ENCODE data around the gene SLC4A3. TPM values are rescaled to one million over a fixed set of nuclear protein-coding genes. Genes with fewer than 3 reads are reported as not detected.

Gene SLC4A3
- total RNA-seq, 4 donors from 2014 or later = 0.48 to 3.2 (median 2.1) TPM

- Histone ChIP-seq H3K36me3 (no peaks in the 10 kb centered on the region), H3K9me3 (no peaks in the 10 kb centered on the region), H3K4me3 (no peak overlapping the region), H3K27me3 (peaks cover 12% of the 10 kb centered on the region), H3K4me1 (no peaks in the 10 kb centered on the region), H3K27ac (no peak overlapping the region)
- TF ChIP-seq POLR2A (IDR thresholded peaks at IDR 0.05) (no peak), POLR2AphosphoS5 (IDR thresholded peaks at IDR 0.05) (no peak), CTCF (IDR thresholded peaks at IDR 0.05) (no peak), EP300 (IDR thresholded peaks at IDR 0.05) (no peak)
- DNase-seq (ENCODE audit: low spot score in 2 of 2) = no peak
- 74% methylated on average over 6 of the region's 6 CpGs for WGBS
Measured at GRCh38 chr2:219665926-219666325, 38.5 kb downstream of the SLC4A3 start.

- Histone ChIP-seq H3K27me3 (peaks cover 14% of the 10 kb centered on the region), H3K36me3 (no peaks in the 10 kb centered on the region), H3K27ac (no peak overlapping the region), H3K4me1 (no peaks in the 10 kb centered on the region), H3K9me3 (no peaks in the 10 kb centered on the region), H3K4me3 (no peak overlapping the region)
- DNase-seq (ENCODE audit: low spot score in 2 of 2) = no peak
- WGBS = 92% methylated on average over 15 of the region's 15 CpGs
- TF ChIP-seq CTCF (IDR thresholded peaks at IDR 0.05) (no peak), EP300 (IDR thresholded peaks at IDR 0.05) (no peak), POLR2A (IDR thresholded peaks at IDR 0.05) (no peak), POLR2AphosphoS5 (IDR thresholded peaks at IDR 0.05) (no peak)
Measured at GRCh38 chr2:219668316-219668715, 40.9 kb downstream of the SLC4A3 start.

GRCh38 chr2:219670386-219670785 lies 43.0 kb downstream of the SLC4A3 start:
- no peaks in the 10 kb centered on the region for H3K36me3 ChIP-seq
- TF ChIP-seq EP300 (IDR thresholded peaks at IDR 0.05) = no peak
- no peak for TF ChIP-seq POLR2AphosphoS5 (IDR thresholded peaks at IDR 0.05)
- no peak for TF ChIP-seq POLR2A (IDR thresholded peaks at IDR 0.05)
- TF ChIP-seq CTCF (IDR thresholded peaks at IDR 0.05) = no peak
- peaks cover 12% of the 10 kb centered on the region for H3K27me3 ChIP-seq
- H3K4me1 ChIP-seq = no peaks in the 10 kb centered on the region
- H3K9me3 ChIP-seq = no peaks in the 10 kb centered on the region
- DNase-seq (ENCODE audit: low spot score in 2 of 2) = no peak
- H3K4me3 ChIP-seq = no peak overlapping the region
- WGBS = 62% methylated on average over 6 of the region's 6 CpGs
- no peak overlapping the region for H3K27ac ChIP-seq

GRCh38 chr2:219671279-219671678 lies 43.8 kb downstream of the SLC4A3 start:
- Histone ChIP-seq H3K27me3 (peaks cover 16% of the 10 kb centered on the region), H3K4me1 (no peaks in the 10 kb centered on the region), H3K27ac (no peak overlapping the region), H3K9me3 (no peaks in the 10 kb centered on the region), H3K36me3 (no peaks in the 10 kb centered on the region), H3K4me3 (no peak overlapping the region)
- 56% methylated on average over 5 of the region's 5 CpGs for WGBS
- no peak for TF ChIP-seq CTCF (IDR thresholded peaks at IDR 0.05)
- TF ChIP-seq POLR2AphosphoS5 (IDR thresholded peaks at IDR 0.05) = no peak
- TF ChIP-seq EP300 (IDR thresholded peaks at IDR 0.05) = no peak
- TF ChIP-seq POLR2A (IDR thresholded peaks at IDR 0.05) = no peak
- DNase-seq (ENCODE audit: low spot score in 2 of 2) = no peak

GRCh38 chr2:219672406-219672805 lies 45.0 kb downstream of the SLC4A3 start:
- Histone ChIP-seq H3K4me3 (no peak overlapping the region), H3K27ac (no peak overlapping the region), H3K36me3 (no peaks in the 10 kb centered on the region), H3K27me3 (peaks cover 19% of the 10 kb centered on the region), H3K4me1 (no peaks in the 10 kb centered on the region), H3K9me3 (no peaks in the 10 kb centered on the region)
- DNase-seq (ENCODE audit: low spot score in 2 of 2) = no peak
- TF ChIP-seq POLR2AphosphoS5 (IDR thresholded peaks at IDR 0.05) (no peak), EP300 (IDR thresholded peaks at IDR 0.05) (no peak), POLR2A (IDR thresholded peaks at IDR 0.05) (no peak), CTCF (IDR thresholded peaks at IDR 0.05) (no peak)
- 86% methylated on average over 3 of the region's 3 CpGs for WGBS

Measured in suprapubic skin (tissue), 4 donors.